Measurements from ENCODE around the gene BLVRB. TPM values are rescaled to one million over a fixed set of nuclear protein-coding genes. Genes with fewer than 3 reads are reported as not detected.

The BLVRB gene
- total and polyA plus RNA-seq, 7 donors: 115 to 232 (median 197) TPM

DNA sequence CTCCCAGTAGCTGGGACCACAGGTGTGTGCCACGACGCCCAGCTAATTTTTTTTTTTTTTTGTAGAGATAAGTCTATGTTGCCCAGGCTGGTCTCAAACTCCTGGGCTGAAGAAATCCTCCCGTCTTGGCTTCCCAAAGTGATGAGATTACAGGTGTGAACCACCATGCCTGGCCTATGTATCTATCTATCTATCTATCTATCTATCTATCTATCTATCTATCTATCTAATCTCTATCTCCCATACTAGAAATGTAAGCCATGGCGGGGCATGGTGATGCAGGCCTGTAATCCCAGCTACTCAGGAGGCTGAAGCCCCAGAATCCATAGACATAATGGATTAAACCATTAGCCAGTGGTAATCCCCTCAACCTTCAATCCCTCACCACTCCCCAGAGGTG, 14.9 kb downstream of the BLVRB start:
- no peaks in the 10 kb centered on the region for H3K9me3 ChIP-seq
- H3K36me3 ChIP-seq: peaks cover 3 to 41% (median 8%) of the 10 kb centered on the region in 4 donors
- WGBS, 2 donors: 94 to 98% methylated on average over 4 of the region's 4 CpGs
- DNase-seq: no peak
- TF ChIP-seq, protein P1, sequence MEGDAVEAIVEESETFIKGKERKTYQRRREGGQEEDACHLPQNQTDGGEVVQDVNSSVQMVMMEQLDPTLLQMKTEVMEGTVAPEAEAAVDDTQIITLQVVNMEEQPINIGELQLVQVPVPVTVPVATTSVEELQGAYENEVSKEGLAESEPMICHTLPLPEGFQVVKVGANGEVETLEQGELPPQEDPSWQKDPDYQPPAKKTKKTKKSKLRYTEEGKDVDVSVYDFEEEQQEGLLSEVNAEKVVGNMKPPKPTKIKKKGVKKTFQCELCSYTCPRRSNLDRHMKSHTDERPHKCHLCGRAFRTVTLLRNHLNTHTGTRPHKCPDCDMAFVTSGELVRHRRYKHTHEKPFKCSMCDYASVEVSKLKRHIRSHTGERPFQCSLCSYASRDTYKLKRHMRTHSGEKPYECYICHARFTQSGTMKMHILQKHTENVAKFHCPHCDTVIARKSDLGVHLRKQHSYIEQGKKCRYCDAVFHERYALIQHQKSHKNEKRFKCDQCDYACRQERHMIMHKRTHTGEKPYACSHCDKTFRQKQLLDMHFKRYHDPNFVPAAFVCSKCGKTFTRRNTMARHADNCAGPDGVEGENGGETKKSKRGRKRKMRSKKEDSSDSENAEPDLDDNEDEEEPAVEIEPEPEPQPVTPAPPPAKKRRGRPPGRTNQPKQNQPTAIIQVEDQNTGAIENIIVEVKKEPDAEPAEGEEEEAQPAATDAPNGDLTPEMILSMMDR (IDR thresholded peaks at IDR 0.05): no peak
- TF ChIP-seq EP300 (IDR thresholded peaks at IDR 0.05) (no peak), POLR2AphosphoS5 (IDR thresholded peaks at IDR 0.05) (no peak), POLR2A (IDR thresholded peaks at IDR 0.05) (no peak)
- intact Hi-C loops (cut with DNase I): no loop called here
- H3K4me3 ChIP-seq: no peak overlapping the region
- H3K4me1 ChIP-seq: no peaks in the 10 kb centered on the region
- no peaks in the 10 kb centered on the region for H3K27me3 ChIP-seq
- H3K27ac ChIP-seq: no peak overlapping the region

DNA sequence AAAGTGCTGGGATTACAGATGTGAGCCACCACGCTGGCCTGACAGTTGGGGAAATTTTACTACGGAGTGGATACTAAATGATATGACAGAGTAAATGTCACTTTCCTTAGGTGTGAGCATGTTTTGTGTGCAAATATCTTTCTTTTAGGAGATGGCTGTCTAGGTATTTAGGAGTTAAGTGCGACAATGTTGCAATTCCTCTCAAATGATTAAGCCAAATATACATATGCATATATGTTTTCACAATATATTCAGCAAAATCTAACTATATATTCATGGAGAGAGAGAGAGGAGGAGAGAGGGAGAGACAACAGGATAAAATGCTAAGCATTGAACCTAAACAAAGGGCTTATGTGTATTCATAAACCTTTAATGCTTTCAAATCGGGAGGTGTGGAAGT, 16.0 kb downstream of the BLVRB start:
- 86 to 91% methylated on average over 4 of the region's 4 CpGs for WGBS, 2 donors
- no peak for DNase-seq
- Histone ChIP-seq H3K27me3 (no peaks in the 10 kb centered on the region), H3K4me3 (no peak overlapping the region), H3K36me3 (peaks cover 3 to 30% (median 8%) of the 10 kb centered on the region in 4 donors), H3K9me3 (no peaks in the 10 kb centered on the region), H3K27ac (no peak overlapping the region), H3K4me1 (peaks cover 0 to 7% (median 3%) of the 10 kb centered on the region in 4 donors)
- intact Hi-C loops (cut with DNase I): loop anchor here (5.0 to 10.0 kb wide), 3 partner anchors 37 to 265 kb away; partner anchors contain the start of genes COQ8B, ITPKC and PRX
- TF ChIP-seq EP300 (IDR thresholded peaks at IDR 0.05) (no peak), POLR2AphosphoS5 (IDR thresholded peaks at IDR 0.05) (no peak), POLR2A (IDR thresholded peaks at IDR 0.05) (no peak)
- TF ChIP-seq, protein P1 (IDR thresholded peaks at IDR 0.05): no peak

DNA sequence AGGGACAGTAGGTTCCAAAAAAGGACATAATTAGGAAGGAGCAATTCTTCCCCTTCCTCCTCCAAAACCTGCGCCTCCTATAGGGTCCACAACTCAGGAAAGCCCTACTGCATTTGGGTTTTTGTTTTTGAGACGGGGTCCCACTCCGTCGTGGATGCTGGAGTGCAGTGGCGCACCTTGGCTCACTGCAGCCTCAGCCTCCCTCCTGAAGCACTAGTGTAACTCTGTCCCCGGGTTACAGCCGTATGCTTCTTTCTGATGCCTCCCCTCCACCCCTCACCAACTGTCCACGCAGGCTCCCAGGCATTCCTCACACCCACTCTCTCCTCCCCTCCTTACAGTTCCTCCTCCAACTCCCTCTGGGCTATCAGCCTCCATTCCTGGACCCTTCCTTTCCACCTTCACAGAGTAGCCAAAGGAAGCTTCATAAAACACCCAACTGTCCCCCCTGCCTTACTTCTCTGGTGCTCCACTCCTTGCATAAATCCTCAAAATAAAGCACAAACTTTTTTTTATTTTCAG, 19.2 kb downstream of the BLVRB start:
- Histone ChIP-seq H3K27ac (no peak overlapping the region), H3K9me3 (no peaks in the 10 kb centered on the region), H3K4me1 (peaks cover 0 to 22% (median 18%) of the 10 kb centered on the region in 4 donors), H3K4me3 (no peak overlapping the region), H3K27me3 (no peaks in the 10 kb centered on the region), H3K36me3 (peaks cover 4 to 36% (median 12%) of the 10 kb centered on the region in 4 donors)
- DNase-seq: no peak
- TF ChIP-seq, protein P1 (IDR thresholded peaks at IDR 0.05): no peak
- TF ChIP-seq POLR2AphosphoS5 (IDR thresholded peaks at IDR 0.05) (no peak), EP300 (IDR thresholded peaks at IDR 0.05) (no peak), POLR2A (IDR thresholded peaks at IDR 0.05) (no peak)
- intact Hi-C loops (cut with DNase I): loop anchor here (5.0 to 10.0 kb wide), 3 partner anchors 34 to 268 kb away; partner anchors contain the start of genes COQ8B, ITPKC and PRX
- WGBS, 2 donors: 84 to 86% methylated on average over 8 of the region's 8 CpGs

DNA sequence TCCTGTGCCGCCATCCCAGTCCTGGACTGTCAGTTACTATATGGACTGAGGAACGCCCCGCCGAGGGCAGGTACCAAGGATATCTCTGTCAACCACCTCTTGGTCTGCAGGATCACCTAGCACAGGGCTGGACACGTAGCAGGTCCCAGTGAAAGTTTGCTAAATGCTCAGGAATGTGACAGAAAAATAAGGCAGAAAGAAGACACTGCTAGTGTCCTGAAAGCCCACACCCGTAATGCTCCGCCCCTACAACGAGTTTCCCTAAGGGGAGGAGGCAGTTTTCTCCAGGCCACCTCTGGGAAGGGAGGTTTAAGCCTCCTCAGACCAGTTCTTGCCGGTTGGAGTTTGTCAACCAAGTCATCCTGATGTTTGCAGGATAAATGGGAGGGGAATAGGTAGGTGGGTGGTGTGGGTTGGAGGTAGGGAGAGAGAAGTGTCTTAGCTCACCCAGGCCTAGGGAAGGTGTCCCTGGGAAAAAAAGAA, 19.7 kb downstream of the BLVRB start:
- peaks cover 0 to 27% (median 23%) of the 10 kb centered on the region in 4 donors for H3K4me1 ChIP-seq
- 30 to 71% methylated on average over 9 of the region's 9 CpGs for WGBS, 2 donors
- no peaks in the 10 kb centered on the region for H3K9me3 ChIP-seq
- no peak overlapping the region for H3K4me3 ChIP-seq
- TF ChIP-seq, protein P1 (IDR thresholded peaks at IDR 0.05): no peak
- peak in 1 of 2 donors; percentile 26 for TF ChIP-seq POLR2A (IDR thresholded peaks at IDR 0.05)
- no peaks in the 10 kb centered on the region for H3K27me3 ChIP-seq
- DNase-seq: no peak
- peak overlapping the region in 3 of 4 donors; percentile 93 to 100 (median 100) for H3K27ac ChIP-seq
- H3K36me3 ChIP-seq: peaks cover 4 to 37% (median 17%) of the 10 kb centered on the region in 4 donors
- intact Hi-C loops (cut with DNase I): loop anchor here (2.0 to 10.0 kb wide), 4 partner anchors 19 to 269 kb away; partner anchors contain the start of genes BLVRB, COQ8B, ITPKC and PRX
